ENCODE results near the gene BLID.

GRCh38 chr11:122108192-122108799 is 7.7 kb downstream of the BLID start:
- TF ChIP-seq POLR2AphosphoS5 (IDR thresholded peaks at IDR 0.05; ENCODE audit: low read depth, low read length), result no peak
- TF ChIP-seq, protein P1, sequence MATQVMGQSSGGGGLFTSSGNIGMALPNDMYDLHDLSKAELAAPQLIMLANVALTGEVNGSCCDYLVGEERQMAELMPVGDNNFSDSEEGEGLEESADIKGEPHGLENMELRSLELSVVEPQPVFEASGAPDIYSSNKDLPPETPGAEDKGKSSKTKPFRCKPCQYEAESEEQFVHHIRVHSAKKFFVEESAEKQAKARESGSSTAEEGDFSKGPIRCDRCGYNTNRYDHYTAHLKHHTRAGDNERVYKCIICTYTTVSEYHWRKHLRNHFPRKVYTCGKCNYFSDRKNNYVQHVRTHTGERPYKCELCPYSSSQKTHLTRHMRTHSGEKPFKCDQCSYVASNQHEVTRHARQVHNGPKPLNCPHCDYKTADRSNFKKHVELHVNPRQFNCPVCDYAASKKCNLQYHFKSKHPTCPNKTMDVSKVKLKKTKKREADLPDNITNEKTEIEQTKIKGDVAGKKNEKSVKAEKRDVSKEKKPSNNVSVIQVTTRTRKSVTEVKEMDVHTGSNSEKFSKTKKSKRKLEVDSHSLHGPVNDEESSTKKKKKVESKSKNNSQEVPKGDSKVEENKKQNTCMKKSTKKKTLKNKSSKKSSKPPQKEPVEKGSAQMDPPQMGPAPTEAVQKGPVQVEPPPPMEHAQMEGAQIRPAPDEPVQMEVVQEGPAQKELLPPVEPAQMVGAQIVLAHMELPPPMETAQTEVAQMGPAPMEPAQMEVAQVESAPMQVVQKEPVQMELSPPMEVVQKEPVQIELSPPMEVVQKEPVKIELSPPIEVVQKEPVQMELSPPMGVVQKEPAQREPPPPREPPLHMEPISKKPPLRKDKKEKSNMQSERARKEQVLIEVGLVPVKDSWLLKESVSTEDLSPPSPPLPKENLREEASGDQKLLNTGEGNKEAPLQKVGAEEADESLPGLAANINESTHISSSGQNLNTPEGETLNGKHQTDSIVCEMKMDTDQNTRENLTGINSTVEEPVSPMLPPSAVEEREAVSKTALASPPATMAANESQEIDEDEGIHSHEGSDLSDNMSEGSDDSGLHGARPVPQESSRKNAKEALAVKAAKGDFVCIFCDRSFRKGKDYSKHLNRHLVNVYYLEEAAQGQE (IDR thresholded peaks at IDR 0.05; ENCODE audit: insufficient read depth in 1 of 2, low read depth in 2 of 2, low read length in 1 of 2), result no peak

All from Panc1 (cell line).